ENCODE data around the gene PGR.

DNA sequence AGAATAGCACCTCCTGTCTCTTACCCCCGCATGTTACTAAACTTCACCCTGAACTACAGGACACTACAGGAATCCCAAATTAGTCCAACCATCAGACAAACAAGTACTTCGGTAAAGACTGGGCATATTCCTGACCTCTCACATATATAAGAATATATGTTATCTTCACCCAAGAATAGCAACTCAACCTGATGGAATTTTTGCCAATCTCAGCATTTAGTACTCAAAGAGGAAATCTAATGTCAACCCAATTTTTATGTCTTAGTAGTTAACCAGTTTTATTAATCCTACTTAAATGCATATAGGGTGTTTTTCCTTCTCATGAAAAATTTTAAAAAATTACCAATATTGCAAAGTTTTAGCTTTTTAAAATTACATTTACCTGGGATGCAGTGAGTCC, 26.2 kb downstream of the PGR start:
- TF ChIP-seq, protein P1, sequence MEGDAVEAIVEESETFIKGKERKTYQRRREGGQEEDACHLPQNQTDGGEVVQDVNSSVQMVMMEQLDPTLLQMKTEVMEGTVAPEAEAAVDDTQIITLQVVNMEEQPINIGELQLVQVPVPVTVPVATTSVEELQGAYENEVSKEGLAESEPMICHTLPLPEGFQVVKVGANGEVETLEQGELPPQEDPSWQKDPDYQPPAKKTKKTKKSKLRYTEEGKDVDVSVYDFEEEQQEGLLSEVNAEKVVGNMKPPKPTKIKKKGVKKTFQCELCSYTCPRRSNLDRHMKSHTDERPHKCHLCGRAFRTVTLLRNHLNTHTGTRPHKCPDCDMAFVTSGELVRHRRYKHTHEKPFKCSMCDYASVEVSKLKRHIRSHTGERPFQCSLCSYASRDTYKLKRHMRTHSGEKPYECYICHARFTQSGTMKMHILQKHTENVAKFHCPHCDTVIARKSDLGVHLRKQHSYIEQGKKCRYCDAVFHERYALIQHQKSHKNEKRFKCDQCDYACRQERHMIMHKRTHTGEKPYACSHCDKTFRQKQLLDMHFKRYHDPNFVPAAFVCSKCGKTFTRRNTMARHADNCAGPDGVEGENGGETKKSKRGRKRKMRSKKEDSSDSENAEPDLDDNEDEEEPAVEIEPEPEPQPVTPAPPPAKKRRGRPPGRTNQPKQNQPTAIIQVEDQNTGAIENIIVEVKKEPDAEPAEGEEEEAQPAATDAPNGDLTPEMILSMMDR (IDR thresholded peaks at IDR 0.05) = no peak
- TF ChIP-seq, protein P2, sequence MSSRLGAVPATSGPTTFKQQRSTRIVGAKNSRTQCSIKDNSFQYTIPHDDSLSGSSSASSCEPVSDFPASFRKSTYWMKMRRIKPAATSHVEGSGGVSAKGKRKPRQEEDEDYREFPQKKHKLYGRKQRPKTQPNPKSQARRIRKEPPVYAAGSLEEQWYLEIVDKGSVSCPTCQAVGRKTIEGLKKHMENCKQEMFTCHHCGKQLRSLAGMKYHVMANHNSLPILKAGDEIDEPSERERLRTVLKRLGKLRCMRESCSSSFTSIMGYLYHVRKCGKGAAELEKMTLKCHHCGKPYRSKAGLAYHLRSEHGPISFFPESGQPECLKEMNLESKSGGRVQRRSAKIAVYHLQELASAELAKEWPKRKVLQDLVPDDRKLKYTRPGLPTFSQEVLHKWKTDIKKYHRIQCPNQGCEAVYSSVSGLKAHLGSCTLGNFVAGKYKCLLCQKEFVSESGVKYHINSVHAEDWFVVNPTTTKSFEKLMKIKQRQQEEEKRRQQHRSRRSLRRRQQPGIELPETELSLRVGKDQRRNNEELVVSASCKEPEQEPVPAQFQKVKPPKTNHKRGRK (CRISPR knock-in tag; IDR thresholded peaks at IDR 0.05; ENCODE audit: borderline replicate concordance) = no peak
- TF ChIP-seq, protein P3, sequence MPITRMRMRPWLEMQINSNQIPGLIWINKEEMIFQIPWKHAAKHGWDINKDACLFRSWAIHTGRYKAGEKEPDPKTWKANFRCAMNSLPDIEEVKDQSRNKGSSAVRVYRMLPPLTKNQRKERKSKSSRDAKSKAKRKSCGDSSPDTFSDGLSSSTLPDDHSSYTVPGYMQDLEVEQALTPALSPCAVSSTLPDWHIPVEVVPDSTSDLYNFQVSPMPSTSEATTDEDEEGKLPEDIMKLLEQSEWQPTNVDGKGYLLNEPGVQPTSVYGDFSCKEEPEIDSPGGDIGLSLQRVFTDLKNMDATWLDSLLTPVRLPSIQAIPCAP (CRISPR knock-in tag; IDR thresholded peaks at IDR 0.05) = no peak
- TF ChIP-seq TCF7 (CRISPR knock-in tag; IDR thresholded peaks at IDR 0.05; ENCODE audit: low read depth) (no peak), CBFB (CRISPR knock-in tag; IDR thresholded peaks at IDR 0.05; ENCODE audit: low read depth) (no peak), RELA (CRISPR knock-in tag; IDR thresholded peaks at IDR 0.05; ENCODE audit: borderline replicate concordance) (no peak), JAZF1 (CRISPR knock-in tag; IDR thresholded peaks at IDR 0.05) (no peak)
- TF ChIP-seq, protein P4, sequence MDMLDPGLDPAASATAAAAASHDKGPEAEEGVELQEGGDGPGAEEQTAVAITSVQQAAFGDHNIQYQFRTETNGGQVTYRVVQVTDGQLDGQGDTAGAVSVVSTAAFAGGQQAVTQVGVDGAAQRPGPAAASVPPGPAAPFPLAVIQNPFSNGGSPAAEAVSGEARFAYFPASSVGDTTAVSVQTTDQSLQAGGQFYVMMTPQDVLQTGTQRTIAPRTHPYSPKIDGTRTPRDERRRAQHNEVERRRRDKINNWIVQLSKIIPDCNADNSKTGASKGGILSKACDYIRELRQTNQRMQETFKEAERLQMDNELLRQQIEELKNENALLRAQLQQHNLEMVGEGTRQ (CRISPR knock-in tag; IDR thresholded peaks at IDR 0.05) = no peak
- TF ChIP-seq, protein P5, sequence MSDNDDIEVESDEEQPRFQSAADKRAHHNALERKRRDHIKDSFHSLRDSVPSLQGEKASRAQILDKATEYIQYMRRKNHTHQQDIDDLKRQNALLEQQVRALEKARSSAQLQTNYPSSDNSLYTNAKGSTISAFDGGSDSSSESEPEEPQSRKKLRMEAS (CRISPR knock-in tag; IDR thresholded peaks at IDR 0.05) = no peak
- TF ChIP-seq, protein P6, sequence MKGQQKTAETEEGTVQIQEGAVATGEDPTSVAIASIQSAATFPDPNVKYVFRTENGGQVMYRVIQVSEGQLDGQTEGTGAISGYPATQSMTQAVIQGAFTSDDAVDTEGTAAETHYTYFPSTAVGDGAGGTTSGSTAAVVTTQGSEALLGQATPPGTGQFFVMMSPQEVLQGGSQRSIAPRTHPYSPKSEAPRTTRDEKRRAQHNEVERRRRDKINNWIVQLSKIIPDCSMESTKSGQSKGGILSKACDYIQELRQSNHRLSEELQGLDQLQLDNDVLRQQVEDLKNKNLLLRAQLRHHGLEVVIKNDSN (CRISPR knock-in tag; IDR thresholded peaks at IDR 0.05) = no peak

All from WTC11 (cell line).